HUES64 (cell line): ENCODE measurements around the gene SPINDOC.
A peak's percentile ranks its signal among the peaks of the same experiment; 100 is the strongest.
"Not testable (repeated sequence)": the region's sequence is repeated elsewhere in the genome, so short reads cannot be mapped to it uniquely, and the experiment has no call there.

Experiments
- H3K27ac ChIP-seq: 2 replicates; pipeline ENCODE4 v1.7.0; 2013; ENCODE audit warnings: low read depth, low read length, inconsistent platforms
- H3K27me3 ChIP-seq: 2 replicates; pipeline ENCODE4 v1.6.1; 2013; ENCODE audit warnings: mild to moderate bottlenecking, low read length; ENCODE audit not compliant: insufficient read depth
- H3K36me3 ChIP-seq: 2 replicates; pipeline ENCODE4 v1.6.1; 2013; ENCODE audit warnings: mild to moderate bottlenecking, low read length; ENCODE audit not compliant: insufficient read depth
- H3K4me1 ChIP-seq: 2 replicates; pipeline ENCODE4 v1.6.1; 2013; ENCODE audit warnings: mild to moderate bottlenecking, low read length, moderate library complexity; ENCODE audit not compliant: insufficient read depth
- H3K4me3 ChIP-seq: 2 replicates; pipeline ENCODE4 v1.5.1; 2013; ENCODE audit warnings: mild to moderate bottlenecking, low read length, moderate library complexity
- H3K9ac ChIP-seq: 2 replicates; pipeline ENCODE4 v1.6.1; 2013; ENCODE audit warnings: mild to moderate bottlenecking, low read depth, low read length
- H3K9me3 ChIP-seq: 2 replicates; pipeline ENCODE4 v1.6.1; 2013; ENCODE audit warnings: low read depth, low read length; ENCODE audit not compliant: insufficient read depth
- WGBS: fragments of 150-250, 120-280 bp; methylation state at CpG from one replicate; pipeline ENCODE4 v1.1.7; 2013; ENCODE audit warnings: missing lambda C conversion rate; 5-methylcytosine and 5-hydroxymethylcytosine counted together

Gene SPINDOC

DNA sequence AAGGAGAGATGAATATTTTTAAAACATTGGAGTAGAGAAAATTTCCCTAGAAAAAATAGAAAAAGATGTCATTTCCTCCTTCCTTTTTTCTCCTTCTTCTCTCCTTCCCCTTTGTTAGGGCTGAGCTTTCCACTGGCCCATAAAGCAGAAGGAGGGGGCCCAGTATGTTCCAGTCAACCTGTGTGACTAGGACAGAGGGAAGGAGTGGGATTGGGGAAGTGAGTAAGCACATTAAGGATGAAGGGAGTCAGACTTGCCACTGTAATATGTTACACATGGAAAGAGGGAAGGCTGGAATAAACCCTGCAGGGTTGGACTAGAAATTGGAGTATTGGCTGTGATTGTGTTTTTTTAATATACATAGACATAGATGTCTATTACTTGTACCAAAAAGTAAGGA lies 20.1 kb upstream of the SPINDOC start:
- Histone ChIP-seq H3K4me3 (no peak overlapping the region), H3K4me1 (no peaks in the 10 kb centered on the region), H3K27me3 (no peaks in the 10 kb centered on the region), H3K9me3 (peaks cover 20% of the 10 kb centered on the region), H3K36me3 (no peaks in the 10 kb centered on the region), H3K27ac (no peak overlapping the region), H3K9ac (no peak overlapping the region)

DNA sequence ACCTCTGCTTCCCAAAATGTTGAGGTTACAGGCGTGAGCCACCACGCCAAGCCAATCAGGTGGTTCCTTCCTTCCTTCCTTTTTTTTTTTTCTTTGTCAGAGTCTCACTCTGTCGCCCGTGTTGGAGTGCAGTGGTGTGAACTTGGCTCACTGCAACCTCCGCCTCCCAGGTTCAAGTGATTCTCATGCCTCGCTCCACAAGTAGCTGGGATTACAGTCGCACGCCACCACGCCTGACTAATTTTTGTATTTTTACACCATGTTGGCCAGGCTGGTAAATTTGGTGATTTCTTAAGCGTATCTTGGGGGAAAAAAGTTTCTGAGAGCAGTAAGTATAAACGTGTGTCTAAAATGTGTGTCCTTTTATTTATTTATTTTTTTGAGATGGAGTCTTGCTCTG lies 18.2 kb upstream of the SPINDOC start:
- WGBS, result 94% methylated on average over 11 of the region's 11 CpGs
- Histone ChIP-seq H3K4me1 (no peaks in the 10 kb centered on the region), H3K36me3 (no peaks in the 10 kb centered on the region), H3K27ac (no peak overlapping the region), H3K9me3 (peaks cover 20% of the 10 kb centered on the region), H3K4me3 (no peak overlapping the region), H3K9ac (no peak overlapping the region), H3K27me3 (no peaks in the 10 kb centered on the region)

DNA sequence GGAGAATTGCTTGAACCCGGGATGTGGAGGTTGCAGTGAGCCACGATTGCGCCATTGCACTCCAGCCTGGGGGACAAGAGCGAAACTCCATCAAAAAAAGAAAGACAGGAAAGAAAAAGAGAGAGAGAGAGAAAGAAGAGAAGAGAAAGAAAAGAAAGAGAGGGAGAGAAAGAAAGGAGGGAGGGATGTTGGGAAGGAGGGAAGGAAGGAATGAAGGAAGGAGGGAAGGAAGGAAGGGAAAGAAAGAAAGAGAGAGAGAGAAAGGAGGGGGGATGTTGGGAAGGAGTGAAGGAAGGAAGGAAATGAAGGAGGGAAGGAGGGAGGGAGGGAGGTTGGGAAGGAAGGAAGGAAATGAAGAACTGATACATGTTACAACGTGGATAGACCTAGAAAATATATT lies 12.3 kb upstream of the SPINDOC start:
- Histone ChIP-seq H3K9ac (no peak overlapping the region), H3K4me1 (no peaks in the 10 kb centered on the region), H3K27ac (no peak overlapping the region), H3K4me3 (no peak overlapping the region), H3K9me3 (no peaks in the 10 kb centered on the region), H3K27me3 (no peaks in the 10 kb centered on the region), H3K36me3 (no peaks in the 10 kb centered on the region)
- WGBS, result 84% methylated on average over 4 of the region's 5 CpGs

DNA sequence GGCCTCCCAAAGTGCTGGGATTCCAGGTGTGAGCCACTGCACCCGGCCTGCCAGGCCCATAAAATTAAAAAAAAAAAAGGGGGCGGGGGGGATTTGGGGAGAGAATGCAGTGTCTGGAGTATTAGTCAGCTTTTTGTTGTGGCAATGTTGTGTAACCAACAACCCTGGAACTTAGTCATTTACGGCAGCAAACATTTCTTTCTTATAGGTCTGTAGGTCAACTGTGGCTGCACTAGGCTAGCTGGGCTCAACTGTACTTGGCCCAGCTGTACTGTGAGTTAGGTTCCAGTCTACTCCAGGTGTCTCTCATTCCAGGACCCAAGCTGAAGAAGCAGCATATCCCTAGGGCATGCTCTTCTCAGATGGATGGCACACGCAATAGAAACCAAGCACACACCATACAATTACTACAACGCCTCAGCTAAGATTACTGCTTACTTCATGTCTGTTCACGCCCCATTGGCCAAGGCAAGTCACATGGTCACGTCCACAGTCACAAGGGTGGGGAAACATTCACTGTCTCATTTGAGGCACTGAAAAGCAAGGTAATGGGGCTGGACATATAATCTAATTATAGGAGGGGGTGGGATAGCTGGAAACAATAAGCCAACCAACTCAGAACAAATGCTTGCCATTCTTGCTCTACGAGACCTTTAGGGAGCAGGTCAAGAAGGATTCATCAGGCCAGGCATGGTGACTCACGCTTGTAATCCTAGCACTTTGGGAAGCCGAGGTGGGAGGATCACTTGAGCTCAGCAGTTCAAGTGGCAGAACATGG lies 10.4 kb upstream of the SPINDOC start:
- Histone ChIP-seq H3K27me3 (no peaks in the 10 kb centered on the region), H3K9ac (no peak overlapping the region), H3K4me1 (no peaks in the 10 kb centered on the region), H3K27ac (no peak overlapping the region), H3K4me3 (no peak overlapping the region), H3K9me3 (no peaks in the 10 kb centered on the region), H3K36me3 (no peaks in the 10 kb centered on the region)
- 90% methylated on average over 10 of the region's 10 CpGs for WGBS

DNA sequence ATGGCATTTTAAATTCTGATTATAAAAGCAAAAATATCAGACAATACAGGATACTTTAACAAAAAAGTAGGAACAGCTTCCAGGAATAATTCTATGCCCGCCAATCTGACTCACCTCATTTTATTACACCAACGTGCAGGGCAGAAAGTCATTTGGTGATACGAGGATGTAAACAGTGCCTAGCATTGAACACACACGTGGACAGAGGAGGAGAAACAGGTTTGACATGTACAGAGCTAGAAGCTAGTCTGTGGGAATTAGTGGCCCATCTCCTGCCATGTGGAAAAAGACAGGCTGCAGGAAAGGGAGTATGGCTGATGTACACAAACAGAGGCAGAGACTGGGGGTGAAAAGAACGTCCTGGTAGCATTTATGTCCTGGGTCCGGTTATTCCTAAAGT lies 9.0 kb upstream of the SPINDOC start:
- H3K27ac ChIP-seq, result no peak overlapping the region
- H3K4me3 ChIP-seq, result no peak overlapping the region
- WGBS, result 94% methylated on average over 6 of the region's 6 CpGs
- no peaks in the 10 kb centered on the region for H3K4me1 ChIP-seq
- no peaks in the 10 kb centered on the region for H3K36me3 ChIP-seq
- H3K9ac ChIP-seq, result no peak overlapping the region
- H3K9me3 ChIP-seq, result no peaks in the 10 kb centered on the region
- H3K27me3 ChIP-seq, result no peaks in the 10 kb centered on the region

DNA sequence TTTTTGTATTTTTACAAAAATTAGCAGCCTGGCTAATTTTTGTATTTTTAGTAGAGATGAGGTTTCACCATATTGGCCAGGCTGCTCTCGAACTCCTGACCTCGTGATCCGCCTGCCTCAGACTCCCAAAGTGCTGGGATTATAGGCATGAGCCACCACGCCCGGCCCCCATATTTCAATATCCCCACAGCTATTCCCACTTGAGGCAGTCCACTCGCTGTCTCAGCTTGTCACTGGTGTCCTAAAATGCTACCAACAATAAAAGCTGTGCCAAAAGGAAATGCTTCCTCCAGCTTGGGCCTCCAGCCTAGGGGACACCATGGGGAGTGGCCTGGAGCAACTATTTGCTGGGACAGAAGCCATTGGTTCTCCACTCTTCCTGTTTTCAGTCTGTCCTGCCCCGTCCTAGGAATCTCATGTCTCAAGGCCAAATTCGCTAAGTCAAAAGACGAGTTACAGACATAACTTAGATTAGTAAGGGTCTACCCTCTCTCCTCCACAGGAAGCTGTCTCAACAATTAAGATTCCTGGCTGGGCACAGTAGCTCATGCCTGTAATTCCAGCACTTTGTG lies 7.3 kb upstream of the SPINDOC start:
- no peak overlapping the region for H3K4me3 ChIP-seq
- no peak overlapping the region for H3K9ac ChIP-seq
- no peaks in the 10 kb centered on the region for H3K4me1 ChIP-seq
- H3K36me3 ChIP-seq, result no peaks in the 10 kb centered on the region
- no peaks in the 10 kb centered on the region for H3K9me3 ChIP-seq
- WGBS, result 94% methylated on average over 9 of the region's 9 CpGs
- no peak overlapping the region for H3K27ac ChIP-seq
- no peaks in the 10 kb centered on the region for H3K27me3 ChIP-seq

DNA sequence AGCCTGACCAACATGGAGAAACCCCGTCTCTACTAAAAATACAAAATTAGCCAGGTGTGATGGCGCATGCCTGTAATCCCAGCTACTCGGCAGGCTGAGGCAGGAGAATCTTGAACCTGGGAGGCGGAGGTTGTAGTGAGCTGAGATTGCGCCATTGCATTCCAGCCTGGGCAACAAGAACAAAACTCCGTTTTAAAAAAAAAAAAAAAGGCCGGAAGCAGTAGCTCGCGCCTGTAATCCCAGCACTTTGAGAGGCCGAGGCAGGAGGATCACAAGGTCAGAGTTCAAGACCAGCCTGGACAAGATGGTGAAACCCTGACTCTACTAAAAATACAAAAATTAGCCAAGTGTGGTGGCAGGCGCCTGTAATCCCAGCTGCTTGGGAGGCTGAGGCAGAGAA lies 2.9 kb upstream of the SPINDOC start:
- peaks cover 12% of the 10 kb centered on the region for H3K4me1 ChIP-seq
- not testable (repeated sequence) for H3K27me3 ChIP-seq, H3K4me3 ChIP-seq, H3K9ac ChIP-seq, H3K27ac ChIP-seq, H3K9me3 ChIP-seq, H3K36me3 ChIP-seq
- 93% methylated on average over 11 of the region's 11 CpGs for WGBS

DNA sequence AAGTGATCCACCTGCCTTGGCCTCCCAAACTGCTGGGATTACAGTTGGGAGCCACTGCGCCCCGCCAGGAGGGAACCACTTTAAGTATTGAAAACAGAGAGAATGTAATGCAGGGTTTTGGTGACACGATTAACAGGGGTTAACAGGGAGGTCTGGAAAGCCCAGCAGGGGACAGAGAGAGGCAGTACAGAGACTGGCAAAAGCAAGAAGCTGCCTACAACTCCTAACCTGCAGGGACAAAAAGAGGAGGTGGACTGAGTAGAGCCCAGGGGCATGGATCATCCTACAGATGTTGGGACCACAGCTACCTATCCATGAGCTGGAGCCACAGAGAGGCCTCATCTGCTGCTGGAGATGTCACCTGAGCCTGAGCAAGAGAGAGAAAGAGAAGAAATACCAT lies 1.7 kb upstream of the SPINDOC start:
- no peaks in the 10 kb centered on the region for H3K9me3 ChIP-seq
- 0 out of 2 replicates have a peak, but pooled peaks cover 6% of the 10 kb centered on the region for H3K27me3 ChIP-seq
- WGBS, result 74% methylated on average over 3 of the region's 3 CpGs
- H3K4me1 ChIP-seq, result peaks cover 13% of the 10 kb centered on the region
- H3K4me3 ChIP-seq, result 0 out of 2 replicates have a peak overlapping the region, but pooled peaks have one; percentile 9
- no peak overlapping the region for H3K27ac ChIP-seq
- H3K9ac ChIP-seq, result no peak overlapping the region
- peaks cover 15% of the 10 kb centered on the region for H3K36me3 ChIP-seq

DNA sequence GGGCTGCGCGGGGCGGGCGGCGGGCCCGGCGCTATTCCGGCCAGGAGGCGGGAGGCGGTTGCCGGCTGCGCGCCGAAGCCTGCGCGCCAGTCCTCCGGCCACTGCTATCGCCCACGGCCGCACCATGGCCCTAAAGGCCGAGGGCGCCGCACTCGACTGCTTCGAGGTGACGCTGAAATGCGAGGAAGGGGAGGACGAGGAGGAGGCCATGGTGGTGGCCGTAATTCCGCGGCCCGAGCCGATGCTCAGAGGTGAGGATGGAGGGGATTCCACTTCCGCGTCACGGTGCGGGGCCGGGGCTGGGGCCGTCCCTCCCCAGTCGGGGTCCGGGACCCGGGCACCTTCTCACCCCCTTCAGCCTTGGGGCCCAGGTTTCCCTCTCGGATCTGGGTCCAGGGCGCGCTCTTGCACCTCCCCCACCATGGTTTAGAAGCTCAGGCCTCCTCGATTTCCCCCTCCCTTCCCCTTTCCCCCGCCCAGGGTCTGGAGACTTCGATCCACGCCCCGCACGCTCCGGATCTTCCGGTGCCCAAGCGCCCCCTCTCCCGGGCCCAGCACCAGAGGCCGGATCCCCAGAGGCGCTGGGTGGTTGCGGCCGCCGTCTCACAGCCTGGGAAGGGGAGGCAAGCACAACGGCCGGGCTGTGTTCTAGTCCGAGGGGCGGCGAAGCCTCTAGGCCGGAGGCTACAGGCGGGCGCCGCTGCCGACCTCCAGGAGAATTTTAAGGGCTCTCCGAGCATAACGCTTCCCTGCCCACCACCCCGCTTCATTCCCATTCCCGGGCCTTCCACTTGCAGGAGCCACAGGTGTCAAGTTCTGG lies 517 bp downstream of the SPINDOC start:
- Histone ChIP-seq H3K27ac (peak overlapping the region; percentile 95), H3K4me1 (peaks cover 13% of the 10 kb centered on the region), H3K9me3 (no peaks in the 10 kb centered on the region), H3K9ac (peak overlapping the region; percentile 97), H3K36me3 (peaks cover 37% of the 10 kb centered on the region), H3K27me3 (0 out of 2 replicates have a peak, but pooled peaks cover 6% of the 10 kb centered on the region), H3K4me3 (peak overlapping the region; percentile 98)
- under 1% methylated on average over 72 of the region's 74 CpGs for WGBS

DNA sequence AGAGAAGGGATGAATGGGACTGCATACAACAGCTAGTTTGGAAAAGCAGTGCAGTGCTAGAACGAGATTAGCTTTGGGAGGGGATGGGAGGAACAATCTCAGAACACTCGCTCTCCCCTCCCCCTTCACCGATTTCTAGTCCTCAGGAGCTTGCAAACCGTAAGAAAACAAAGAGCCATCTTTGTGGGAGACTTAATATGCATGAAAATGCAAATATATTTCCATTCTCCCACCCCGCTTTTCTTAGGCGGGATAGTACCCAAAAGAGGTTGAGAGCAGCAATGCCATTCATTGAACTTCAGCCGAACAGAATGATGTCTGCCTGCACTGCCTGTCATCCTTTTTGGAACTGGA lies 1.1 kb downstream of the SPINDOC start:
- peak overlapping the region; percentile 97 for H3K9ac ChIP-seq
- WGBS, result 8% methylated on average over 5 of the region's 7 CpGs
- peaks cover 13% of the 10 kb centered on the region for H3K4me1 ChIP-seq
- H3K9me3 ChIP-seq, result no peaks in the 10 kb centered on the region
- H3K4me3 ChIP-seq, result peak overlapping the region; percentile 98
- H3K27me3 ChIP-seq, result 0 out of 2 replicates have a peak, but pooled peaks cover 6% of the 10 kb centered on the region
- H3K27ac ChIP-seq, result peak overlapping the region; percentile 95
- H3K36me3 ChIP-seq, result peaks cover 42% of the 10 kb centered on the region

DNA sequence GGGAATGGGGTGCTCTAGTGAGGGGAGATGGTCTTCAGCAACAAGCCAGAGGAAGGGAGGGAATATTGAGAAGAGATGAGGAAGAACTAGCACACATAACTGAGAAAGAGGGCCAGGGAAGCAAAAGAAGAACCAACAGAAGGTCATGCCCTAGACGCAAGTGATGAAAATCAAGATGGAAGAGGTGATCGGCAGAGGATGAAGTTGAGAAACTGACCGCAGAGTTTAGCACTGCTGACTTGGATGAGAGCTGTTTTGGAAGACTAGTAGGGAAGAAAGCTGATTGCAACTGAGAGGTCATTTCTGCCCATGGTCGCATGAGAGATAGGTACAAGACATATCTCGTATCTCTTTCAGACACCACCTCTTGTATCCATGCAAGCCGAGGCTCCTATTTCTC lies 2.9 kb downstream of the SPINDOC start:
- WGBS, result 99% methylated on average over 6 of the region's 6 CpGs
- H3K9me3 ChIP-seq, result no peaks in the 10 kb centered on the region
- peaks cover 57% of the 10 kb centered on the region for H3K36me3 ChIP-seq

More for the DNA sequence above, 2.9 kb downstream of the SPINDOC start:
- Histone ChIP-seq H3K4me1 (peaks cover 13% of the 10 kb centered on the region), H3K27me3 (0 out of 2 replicates have a peak, but pooled peaks cover 6% of the 10 kb centered on the region), H3K9ac (no peak overlapping the region), H3K4me3 (no peak overlapping the region), H3K27ac (no peak overlapping the region)
